Natural killer cell treated with Interleukin-12 subunit alpha and Interleukin-12 subunit beta and Interleukin-15 and Interleukin-18, amount 100 ng/mL, for 72 hours (primary cell): ENCODE results near the gene FKBP2. TPM values are rescaled to one million over a fixed set of nuclear protein-coding genes. Genes with fewer than 3 reads are reported as not detected.
A peak's percentile ranks its signal among the peaks of the same experiment; 100 is the strongest.

Experiments used
- ATAC-seq, 2 donors: fragments of 150-1000 bp; cut with Tn5 transposase in 1 of 2; sonication (Bioruptor Pico), chemical (Tn5 transposase) in 1 of 2; 2 replicates each; pipeline ENCODE4 v1.10.0; 2021
- DNase-seq: peaks from one replicate; pipeline ENCODE4 v3.0.0; 2022; ENCODE audit warnings: low spot score
- H3K27ac Mint-ChIP-seq, 2 donors: 1 replicate in 1 of 2; 2 replicates in 1 of 2; pipeline ENCODE4 v1.8.0; 2022; ENCODE audit warnings: mixed read lengths in 2 of 2, mild to moderate bottlenecking in 1 of 2, moderate library complexity in 1 of 2
- H3K27me3 Mint-ChIP-seq, 2 donors: 1 replicate in 1 of 2; 2 replicates in 1 of 2; pipeline ENCODE4 v1.8.0; 2022; ENCODE audit warnings: mixed read lengths in 2 of 2
- H3K36me3 Mint-ChIP-seq: one replicate; pipeline ENCODE4 v1.8.0; 2022; ENCODE audit warnings: mixed read lengths
- H3K4me1 Mint-ChIP-seq, 2 donors: 1 replicate in 1 of 2; 2 replicates in 1 of 2; pipeline ENCODE4 v1.8.0; 2022; ENCODE audit warnings: low read depth in 2 of 2, mixed read lengths in 2 of 2, mild to moderate bottlenecking in 1 of 2
- H3K4me3 Mint-ChIP-seq: one replicate; pipeline ENCODE4 v1.8.0; 2022; ENCODE audit warnings: mixed read lengths
- H3K9me3 Mint-ChIP-seq: 2 replicates; pipeline ENCODE4 v1.8.0; 2022; ENCODE audit warnings: mixed read lengths
- total RNA-seq, 2 donors: library from RNA; stranded (reverse); gene quantifications; one replicate each; pipeline ENCODE4 v1.2.3, GENCODE V29; 2022

Gene FKBP2
- total RNA-seq, 2 donors from 2014 or later: 33.1 to 53.5 TPM

GRCh38 chr11:64263021-64263946 is 22.4 kb downstream of the FKBP2 start:
- Mint-ChIP-seq H3K4me3 (no peak overlapping the region), H3K27ac (no peak overlapping the region), H3K36me3 (peaks cover 8% of the 10 kb centered on the region), H3K4me1 (peaks cover 19 to 23% of the 10 kb centered on the region in 2 donors), H3K9me3 (no peaks in the 10 kb centered on the region), H3K27me3 (no peaks in the 10 kb centered on the region)
- DNase-seq (no peak), ATAC-seq (no peak)

- Mint-ChIP-seq H3K9me3 (no peaks in the 10 kb centered on the region), H3K4me1 (peaks cover 25 to 28% of the 10 kb centered on the region in 2 donors), H3K27ac (no peak overlapping the region), H3K36me3 (peaks cover 8% of the 10 kb centered on the region), H3K4me3 (no peak overlapping the region), H3K27me3 (no peaks in the 10 kb centered on the region)
- ATAC-seq: no peak
- DNase-seq: no peak
These were observed 23.0 kb downstream of the FKBP2 start for GRCh38 chr11:64263947-64264317.

- ATAC-seq: no peak
- Mint-ChIP-seq H3K27ac (no peak overlapping the region), H3K27me3 (no peaks in the 10 kb centered on the region), H3K36me3 (peaks cover 6% of the 10 kb centered on the region), H3K4me1 (peaks cover 27 to 29% of the 10 kb centered on the region in 2 donors), H3K4me3 (no peak overlapping the region), H3K9me3 (no peaks in the 10 kb centered on the region)
- DNase-seq: no peak
These were observed 23.5 kb downstream of the FKBP2 start for GRCh38 chr11:64264371-64264852.

- Mint-ChIP-seq H3K36me3 (no peaks in the 10 kb centered on the region), H3K4me3 (no peak overlapping the region)
These were observed 24.6 kb downstream of the FKBP2 start for GRCh38 chr11:64265176-64266160.

GRCh38 chr11:64266339-64266738 is 25.4 kb downstream of the FKBP2 start:
- H3K27ac Mint-ChIP-seq: no peak overlapping the region
- peaks cover 24% of the 10 kb centered on the region in 2 donors for H3K4me1 Mint-ChIP-seq
- ATAC-seq (no peak), DNase-seq (no peak)
- H3K9me3 Mint-ChIP-seq: no peaks in the 10 kb centered on the region
- no peaks in the 10 kb centered on the region for H3K36me3 Mint-ChIP-seq
- H3K27me3 Mint-ChIP-seq: no peaks in the 10 kb centered on the region
- no peak overlapping the region for H3K4me3 Mint-ChIP-seq

More at GRCh38 chr11:64265176-64266160, 24.6 kb downstream of the FKBP2 start:
- Mint-ChIP-seq H3K4me1 (peaks cover 24% of the 10 kb centered on the region in 2 donors), H3K9me3 (no peaks in the 10 kb centered on the region), H3K27ac (no peak overlapping the region), H3K27me3 (no peaks in the 10 kb centered on the region)
- DNase-seq (no peak), ATAC-seq (no peak)

- H3K27me3 Mint-ChIP-seq: no peaks in the 10 kb centered on the region
- DNase-seq (no peak), ATAC-seq (no peak)
- peak overlapping the region; percentile 99 for H3K27ac Mint-ChIP-seq
- H3K36me3 Mint-ChIP-seq: no peaks in the 10 kb centered on the region
- H3K4me1 Mint-ChIP-seq: peaks cover 28 to 30% of the 10 kb centered on the region in 2 donors
- peak overlapping the region; percentile 100 for H3K4me3 Mint-ChIP-seq
- H3K9me3 Mint-ChIP-seq: no peaks in the 10 kb centered on the region
These were observed 26.5 kb downstream of the FKBP2 start for GRCh38 chr11:64267207-64267945.

- no peak for DNase-seq
- Mint-ChIP-seq H3K36me3 (no peaks in the 10 kb centered on the region), H3K27me3 (no peaks in the 10 kb centered on the region), H3K4me1 (peaks cover 26 to 30% of the 10 kb centered on the region in 2 donors), H3K9me3 (no peaks in the 10 kb centered on the region), H3K27ac (peak overlapping the region; percentile 99), H3K4me3 (peak overlapping the region; percentile 100)
- ATAC-seq: no peak
These were observed 27.4 kb downstream of the FKBP2 start for GRCh38 chr11:64268025-64268892.

- peaks cover 26 to 30% of the 10 kb centered on the region in 2 donors for H3K4me1 Mint-ChIP-seq
- H3K4me3 Mint-ChIP-seq: peak overlapping the region; percentile 100
- no peaks in the 10 kb centered on the region for H3K9me3 Mint-ChIP-seq
- H3K36me3 Mint-ChIP-seq: no peaks in the 10 kb centered on the region
- peak; percentile 87 for DNase-seq
- peak overlapping the region; percentile 99 for H3K27ac Mint-ChIP-seq
- peak; percentile 52 to 54 for ATAC-seq
- H3K27me3 Mint-ChIP-seq: no peaks in the 10 kb centered on the region
These were observed 28.1 kb downstream of the FKBP2 start for GRCh38 chr11:64268893-64269539.

GRCh38 chr11:64269540-64270220 is 28.8 kb downstream of the FKBP2 start:
- peak; percentile 98 for DNase-seq
- peak overlapping the region; percentile 100 for H3K4me3 Mint-ChIP-seq
- peak overlapping the region; percentile 99 for H3K27ac Mint-ChIP-seq
- H3K4me1 Mint-ChIP-seq: peaks cover 26 to 30% of the 10 kb centered on the region in 2 donors
- H3K36me3 Mint-ChIP-seq: no peaks in the 10 kb centered on the region
- peak; percentile 87 to 92 for ATAC-seq
- H3K27me3 Mint-ChIP-seq: no peaks in the 10 kb centered on the region
- H3K9me3 Mint-ChIP-seq: no peaks in the 10 kb centered on the region

- no peak overlapping the region for H3K4me3 Mint-ChIP-seq
- no peak overlapping the region for H3K27ac Mint-ChIP-seq
- no peaks in the 10 kb centered on the region for H3K9me3 Mint-ChIP-seq
- H3K4me1 Mint-ChIP-seq: peaks cover 6 to 7% of the 10 kb centered on the region in 2 donors
- H3K36me3 Mint-ChIP-seq: no peaks in the 10 kb centered on the region
- no peaks in the 10 kb centered on the region for H3K27me3 Mint-ChIP-seq
- ATAC-seq (no peak), DNase-seq (no peak)
These were observed 34.3 kb downstream of the FKBP2 start for GRCh38 chr11:64275031-64275800.

- Mint-ChIP-seq H3K36me3 (no peaks in the 10 kb centered on the region), H3K9me3 (no peaks in the 10 kb centered on the region), H3K4me1 (peaks cover 4 to 5% of the 10 kb centered on the region in 2 donors), H3K27ac (no peak overlapping the region), H3K4me3 (no peak overlapping the region), H3K27me3 (no peaks in the 10 kb centered on the region)
- ATAC-seq (no peak), DNase-seq (no peak)
These were observed 34.9 kb downstream of the FKBP2 start for GRCh38 chr11:64275841-64276240.
